Transverse colon (tissue), 4 donors: Measurements from ENCODE around the gene KASH5. TPM values are rescaled to one million over a fixed set of nuclear protein-coding genes. Genes with fewer than 3 reads are reported as not detected.
A peak's percentile ranks its signal among the peaks of the same experiment; 100 is the strongest.

Experiments used
- DNase-seq: peaks from one replicate; pipeline ENCODE4 v3.0.0-alpha.2; 2019
- H3K27ac ChIP-seq, 4 donors: fragments of 200-600 bp; sonication (generic); 2 replicates each; pipeline ENCODE4 v1.5.1; 2016 to 2018; ENCODE audit warnings: inconsistent platforms in 4 of 4
- H3K27me3 ChIP-seq: fragments of 200-600 bp; sonication (generic); 2 replicates; pipeline ENCODE4 v1.5.1; 2017; ENCODE audit warnings: inconsistent platforms
- H3K36me3 ChIP-seq, 4 donors: fragments of 200-600 bp; sonication (generic); 2 replicates each; pipeline ENCODE4 v1.5.1; 2017 to 2019; ENCODE audit warnings: inconsistent platforms in 4 of 4
- H3K4me1 ChIP-seq, 4 donors: fragments of 200-600 bp; sonication (generic); 2 replicates each; pipeline ENCODE4 v1.5.1; 2017 to 2020; ENCODE audit warnings: inconsistent platforms in 4 of 4
- H3K4me3 ChIP-seq, 4 donors: fragments of 200-600 bp; sonication (generic); 1 replicate in 1 of 4; 2 replicates in 3 of 4; pipeline versions ENCODE4 v1.5.1 to v1.6.1; 2017 to 2019; ENCODE audit warnings: inconsistent platforms in 4 of 4
- H3K9me3 ChIP-seq, 2 donors: fragments of 200-600 bp; sonication (generic); 2 replicates each; pipeline ENCODE4 v1.5.1; 2017 to 2019; ENCODE audit warnings: inconsistent platforms in 2 of 2
- CTCF ChIP-seq, 5 experiments: fragments of 200-600 bp in 3 of 5; fragments of 450-650 bp in 2 of 5; sonication (generic) in 3 of 5; IDR thresholded peaks; 1 replicate in 2 of 5; 2 replicates in 3 of 5; pipeline ENCODE4 v1.5.1; 2016 to 2017; ENCODE audit warnings: antibody characterized with exemption in 5 of 5, inconsistent platforms in 3 of 5, mild to moderate bottlenecking in 2 of 5, moderate library complexity in 1 of 5
- EP300 ChIP-seq: sonication (generic); formaldehyde crosslinking; IDR thresholded peaks from one replicate; pipeline ENCODE4 v1.6.1; 2017; ENCODE audit warnings: antibody characterized with exemption, low read depth
- POLR2A ChIP-seq: fragments of 450-650 bp; IDR thresholded peaks from one replicate; pipeline ENCODE4 v1.6.1; 2016; ENCODE audit warnings: antibody characterized with exemption, mild to moderate bottlenecking, moderate library complexity
- POLR2AphosphoS5 ChIP-seq, 3 donors: sonication (generic); formaldehyde crosslinking; IDR thresholded peaks; one replicate each; pipeline ENCODE4 v1.6.1; 2016; ENCODE audit warnings: antibody characterized with exemption in 3 of 3
- WGBS, 2 donors: methylation state at CpG; one replicate each; pipeline ENCODE4 v1.1.5; 2018; ENCODE audit warnings: low coverage in 1 of 2; 5-methylcytosine and 5-hydroxymethylcytosine counted together
- in situ Hi-C, 4 donors: fragments of 200-750 bp; cut with MboI; loops; one replicate each; pipeline versions ENCODE4 v1.15.0 to v1.15.1; 2017; ENCODE audit warnings: low sequenced_read_pairs in 3 of 4, low pct_ligation_motif_present in 1 of 4, low pct_unique_long_range_greater_than_20kb in 1 of 4
- intact Hi-C: fragments of 100-400 bp; cut with DNase I; formaldehyde crosslinking; loops from one replicate; pipeline ENCODE4 v1.15.1; 2023; ENCODE audit warnings: low total_unique reads
- total RNA-seq, 4 donors: library from RNA; depleted of rRNA; stranded (reverse); fragments of >200 nt; gene quantifications; one replicate each; pipeline ENCODE4 v1.1.0, GENCODE V29; 2016

The KASH5 gene
- total RNA-seq, 4 donors from 2014 or later = not detected

- DNase-seq = no peak
- TF ChIP-seq POLR2AphosphoS5 (IDR thresholded peaks at IDR 0.05) (no peak), CTCF (IDR thresholded peaks at IDR 0.05) (no peak), EP300 (no peak), POLR2A (no peak)
- in situ Hi-C loops (no loop called here), intact Hi-C loops (no loop called here)
- Histone ChIP-seq H3K4me1 (peaks cover 6 to 27% (median 22%) of the 10 kb centered on the region in 4 donors), H3K36me3 (no peaks in the 10 kb centered on the region), H3K27ac (no peak overlapping the region), H3K9me3 (no peaks in the 10 kb centered on the region), H3K4me3 (no peak overlapping the region), H3K27me3 (peaks cover 100% of the 10 kb centered on the region)
- WGBS, 2 donors = 54% methylated on average over 12 of the region's 12 CpGs; no CpG with 5 or more reads in 1 of the 2 donors
Observed at GRCh38 chr19:49427339-49427738, 39.3 kb downstream of the KASH5 start.

GRCh38 chr19:49427855-49428546 lies 40.0 kb downstream of the KASH5 start:
- H3K36me3 ChIP-seq = no peaks in the 10 kb centered on the region
- H3K27me3 ChIP-seq = peaks cover 100% of the 10 kb centered on the region
- intact Hi-C loops = no loop called here
- no peaks in the 10 kb centered on the region for H3K9me3 ChIP-seq
- no peak for DNase-seq
- in situ Hi-C loops = no loop called here
- peak overlapping the region in 1 of 4 donors; percentile 12 for H3K4me3 ChIP-seq
- TF ChIP-seq EP300 (no peak), CTCF (IDR thresholded peaks at IDR 0.05) (no peak), POLR2A (no peak), POLR2AphosphoS5 (IDR thresholded peaks at IDR 0.05) (no peak)
- peaks cover 6 to 20% (median 16%) of the 10 kb centered on the region in 4 donors for H3K4me1 ChIP-seq
- no peak overlapping the region for H3K27ac ChIP-seq
- WGBS, 2 donors = 3% methylated on average over 44 of the region's 45 CpGs; no CpG with 5 or more reads in 1 of the 2 donors

GRCh38 chr19:49428547-49429451 lies 40.8 kb downstream of the KASH5 start:
- Histone ChIP-seq H3K4me1 (peaks cover 6 to 12% (median 11%) of the 10 kb centered on the region in 4 donors), H3K36me3 (no peaks in the 10 kb centered on the region), H3K27me3 (peaks cover 100% of the 10 kb centered on the region), H3K27ac (no peak overlapping the region), H3K4me3 (peak overlapping the region in 1 of 4 donors; percentile 12), H3K9me3 (no peaks in the 10 kb centered on the region)
- intact Hi-C loops = no loop called here
- 15 to 19% methylated on average over 4 to 19 of the region's 29 CpGs for WGBS, 2 donors
- in situ Hi-C loops = no loop called here
- no peak for TF ChIP-seq POLR2AphosphoS5 (IDR thresholded peaks at IDR 0.05)
- TF ChIP-seq EP300 = no peak
- DNase-seq = no peak

GRCh38 chr19:49430172-49430677 lies 42.2 kb downstream of the KASH5 start:
- in situ Hi-C loops (no loop called here), intact Hi-C loops (no loop called here)
- Histone ChIP-seq H3K4me1 (peaks cover 6 to 12% (median 11%) of the 10 kb centered on the region in 4 donors), H3K4me3 (no peak overlapping the region), H3K27ac (no peak overlapping the region), H3K36me3 (no peaks in the 10 kb centered on the region), H3K27me3 (peaks cover 100% of the 10 kb centered on the region), H3K9me3 (no peaks in the 10 kb centered on the region)
- DNase-seq = no peak
- no peak for TF ChIP-seq CTCF (IDR thresholded peaks at IDR 0.05)
- TF ChIP-seq POLR2AphosphoS5 (IDR thresholded peaks at IDR 0.05) = no peak
- TF ChIP-seq EP300 = no peak
- TF ChIP-seq POLR2A = no peak
- WGBS, 2 donors = 20 to 58% methylated on average over 1 to 7 of the region's 9 CpGs
